ENCODE measurements around the gene RGR.

RGR gene

DNA sequence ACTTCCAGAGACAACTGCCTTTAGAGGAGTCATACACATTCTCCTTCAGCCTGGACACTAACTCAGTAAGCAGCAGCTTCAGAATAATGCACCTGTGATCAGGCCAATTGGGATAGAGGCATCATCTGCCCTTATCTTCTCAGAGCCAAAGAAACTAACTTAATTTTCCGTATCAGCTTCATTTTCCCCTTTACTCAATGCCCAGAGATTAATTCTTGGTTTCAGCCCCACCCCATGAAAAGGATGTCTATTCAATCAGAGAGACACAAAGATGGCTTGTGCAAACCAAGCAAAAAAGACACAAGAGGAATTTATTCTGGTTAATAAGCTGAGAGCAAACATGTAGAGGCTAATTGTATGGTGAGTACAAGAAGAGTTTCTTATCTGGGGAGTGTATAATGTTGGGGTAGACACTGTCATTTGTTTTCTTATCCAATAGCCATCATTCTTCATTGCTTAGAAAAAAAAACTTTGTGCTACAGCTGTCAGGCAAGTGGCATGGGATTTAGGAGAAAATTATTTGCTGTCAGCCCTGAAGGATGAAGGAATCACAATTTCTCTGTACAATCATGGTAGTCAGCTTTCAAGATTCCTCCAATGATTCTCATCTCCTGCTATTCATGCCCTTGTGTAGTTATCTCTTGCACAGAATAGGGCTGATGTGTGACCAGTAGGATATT lies 44.8 kb downstream of the RGR start:
- FAIRE-seq = no peak
- no peak for DNase-seq (ENCODE audit: insufficient read length, low spot score)
- no peak for TF ChIP-seq POLR2A (IDR thresholded peaks at IDR 0.05; ENCODE audit: low read depth, low read length)
- TF ChIP-seq SPI1 (IDR thresholded peaks at IDR 0.05; ENCODE audit: low read depth, low read length) = no peak
- TF ChIP-seq PAX5 (IDR thresholded peaks at IDR 0.05; ENCODE audit: insufficient read depth, low read length, severe bottlenecking) = no peak
- no peak for TF ChIP-seq POLR2AphosphoS5 (IDR thresholded peaks at IDR 0.05; ENCODE audit: low read depth, low read length)

- DNase-seq (ENCODE audit: insufficient read length, low spot score) (no peak), FAIRE-seq (no peak)
- no peak for TF ChIP-seq POLR2A (IDR thresholded peaks at IDR 0.05; ENCODE audit: low read depth, low read length)
- no peak for TF ChIP-seq SPI1 (IDR thresholded peaks at IDR 0.05; ENCODE audit: low read depth, low read length)
- no peak for TF ChIP-seq POU2F2 (IDR thresholded peaks at IDR 0.05; ENCODE audit: low read depth, low read length)
- TF ChIP-seq PAX5 (IDR thresholded peaks at IDR 0.05; ENCODE audit: insufficient read depth, low read length, severe bottlenecking) = no peak
- TF ChIP-seq TAF1 (IDR thresholded peaks at IDR 0.05; ENCODE audit: low read depth, low read length) = no peak
- TF ChIP-seq POLR2AphosphoS5 (IDR thresholded peaks at IDR 0.05; ENCODE audit: low read depth, low read length) = no peak
These were observed 45.4 kb downstream of the RGR start for GRCh38 chr10:84290235-84290634.

DNA sequence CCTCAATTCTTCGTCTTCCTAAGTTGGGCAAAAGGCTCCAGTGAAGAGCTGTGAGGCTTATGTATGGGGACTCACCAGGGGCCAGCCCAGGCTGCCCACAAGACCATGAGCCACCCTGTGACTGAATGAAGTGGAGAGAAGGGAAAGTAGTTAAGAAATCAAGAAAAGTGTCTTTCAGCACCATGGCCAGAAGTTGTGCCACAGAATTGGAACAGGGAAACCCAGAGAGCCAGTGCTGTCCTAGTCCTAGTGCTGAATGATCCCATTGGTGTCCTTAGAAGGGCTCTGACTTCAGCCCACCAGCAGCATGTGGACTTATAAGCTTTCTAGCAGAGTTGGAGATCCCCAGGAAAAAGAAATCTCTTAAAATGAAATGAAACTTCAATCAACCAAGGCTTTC lies 46.5 kb downstream of the RGR start:
- no peak for TF ChIP-seq POLR2A (IDR thresholded peaks at IDR 0.05; ENCODE audit: low read depth, low read length)
- TF ChIP-seq TAF1 (IDR thresholded peaks at IDR 0.05; ENCODE audit: low read depth, low read length) = no peak
- TF ChIP-seq PAX5 (IDR thresholded peaks at IDR 0.05; ENCODE audit: insufficient read depth, low read length, severe bottlenecking) = no peak
- no peak for TF ChIP-seq SPI1 (IDR thresholded peaks at IDR 0.05; ENCODE audit: low read depth, low read length)
- TF ChIP-seq POU2F2 (IDR thresholded peaks at IDR 0.05; ENCODE audit: low read depth, low read length) = no peak
- TF ChIP-seq POLR2AphosphoS5 (IDR thresholded peaks at IDR 0.05; ENCODE audit: low read depth, low read length) = no peak
- DNase-seq (ENCODE audit: insufficient read length, low spot score) (no peak), FAIRE-seq (no peak)

DNA sequence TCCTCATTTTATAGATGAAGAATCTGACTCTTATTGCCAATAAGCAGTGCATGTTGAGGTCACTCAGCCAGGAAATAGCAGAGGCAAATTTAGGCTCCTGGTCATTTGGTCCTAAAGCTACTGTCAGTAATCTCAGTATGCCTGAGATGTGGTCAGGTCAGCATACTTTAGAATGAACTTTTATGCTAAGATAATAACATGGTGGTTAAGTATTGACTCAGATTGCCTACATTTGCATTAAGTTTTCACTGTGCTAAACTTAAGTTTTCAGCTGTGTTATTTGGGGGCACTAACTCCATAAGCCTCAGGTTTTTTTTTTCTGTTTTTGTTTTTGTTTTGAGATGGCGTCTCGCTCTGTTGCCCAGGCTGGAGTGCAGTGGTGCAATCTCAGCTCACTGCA lies 47.6 kb downstream of the RGR start:
- DNase-seq (ENCODE audit: insufficient read length, low spot score) = no peak
- TF ChIP-seq POLR2AphosphoS5 (IDR thresholded peaks at IDR 0.05; ENCODE audit: low read depth, low read length) = no peak
- no peak for TF ChIP-seq SPI1 (IDR thresholded peaks at IDR 0.05; ENCODE audit: low read depth, low read length)
- TF ChIP-seq PAX5 (IDR thresholded peaks at IDR 0.05; ENCODE audit: insufficient read depth, low read length, severe bottlenecking) = no peak
- no peak for TF ChIP-seq POLR2A (IDR thresholded peaks at IDR 0.05; ENCODE audit: low read depth, low read length)
- 0 out of 2 replicates have a peak, but pooled peaks have one; percentile 20 for TF ChIP-seq POU2F2 (IDR thresholded peaks at IDR 0.05; ENCODE audit: low read depth, low read length)
- no peak for TF ChIP-seq TAF1 (IDR thresholded peaks at IDR 0.05; ENCODE audit: low read depth, low read length)
- peak; percentile 52 for FAIRE-seq

- TF ChIP-seq POLR2AphosphoS5 (IDR thresholded peaks at IDR 0.05; ENCODE audit: low read depth, low read length) = no peak
- no peak for TF ChIP-seq POLR2A (IDR thresholded peaks at IDR 0.05; ENCODE audit: low read depth, low read length)
- no peak for TF ChIP-seq SPI1 (IDR thresholded peaks at IDR 0.05; ENCODE audit: low read depth, low read length)
- no peak for TF ChIP-seq PAX5 (IDR thresholded peaks at IDR 0.05; ENCODE audit: insufficient read depth, low read length, severe bottlenecking)
- no peak for TF ChIP-seq TAF1 (IDR thresholded peaks at IDR 0.05; ENCODE audit: low read depth, low read length)
- TF ChIP-seq POU2F2 (IDR thresholded peaks at IDR 0.05; ENCODE audit: low read depth, low read length) = no peak
- no peak for FAIRE-seq
- no peak for DNase-seq (ENCODE audit: insufficient read length, low spot score)
These were observed 48.3 kb downstream of the RGR start for GRCh38 chr10:84293171-84293570.

DNA sequence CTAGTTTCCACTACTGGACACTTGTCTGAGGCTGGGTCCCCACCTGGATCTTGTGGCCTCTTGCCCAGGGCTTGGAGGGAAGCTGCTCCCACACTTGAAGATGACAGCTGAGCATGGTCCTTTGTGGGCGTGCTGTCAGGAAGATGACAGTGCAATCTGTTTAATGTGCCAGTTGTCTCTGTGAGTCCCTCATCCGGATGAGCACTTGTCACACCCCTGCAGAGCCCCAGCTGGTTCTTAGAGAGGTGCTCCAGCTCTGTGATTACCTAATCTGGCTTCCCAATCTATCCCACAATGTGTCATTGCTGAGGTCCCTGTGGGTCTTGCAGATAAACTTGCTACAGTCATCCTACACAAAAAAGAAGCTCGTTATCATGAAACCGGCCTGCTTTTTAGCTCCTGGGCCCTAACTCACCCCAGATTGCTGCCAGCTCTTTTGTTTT lies 48.7 kb downstream of the RGR start:
- DNase-seq (ENCODE audit: insufficient read length, low spot score) = no peak
- FAIRE-seq = no peak
- TF ChIP-seq TAF1 (IDR thresholded peaks at IDR 0.05; ENCODE audit: low read depth, low read length) (no peak), POLR2AphosphoS5 (IDR thresholded peaks at IDR 0.05; ENCODE audit: low read depth, low read length) (no peak), POU2F2 (IDR thresholded peaks at IDR 0.05; ENCODE audit: low read depth, low read length) (no peak), SPI1 (IDR thresholded peaks at IDR 0.05; ENCODE audit: low read depth, low read length) (no peak), POLR2A (IDR thresholded peaks at IDR 0.05; ENCODE audit: low read depth, low read length) (no peak), PAX5 (IDR thresholded peaks at IDR 0.05; ENCODE audit: insufficient read depth, low read length, severe bottlenecking) (no peak)

- no peak for TF ChIP-seq TAF1 (IDR thresholded peaks at IDR 0.05; ENCODE audit: low read depth, low read length)
- TF ChIP-seq SPI1 (IDR thresholded peaks at IDR 0.05; ENCODE audit: low read depth, low read length) = no peak
- TF ChIP-seq POU2F2 (IDR thresholded peaks at IDR 0.05; ENCODE audit: low read depth, low read length) = no peak
- no peak for TF ChIP-seq POLR2AphosphoS5 (IDR thresholded peaks at IDR 0.05; ENCODE audit: low read depth, low read length)
- TF ChIP-seq POLR2A (IDR thresholded peaks at IDR 0.05; ENCODE audit: low read depth, low read length) = no peak
- no peak for TF ChIP-seq PAX5 (IDR thresholded peaks at IDR 0.05; ENCODE audit: insufficient read depth, low read length, severe bottlenecking)
- peak; percentile 35 for FAIRE-seq
- no peak for DNase-seq (ENCODE audit: insufficient read length, low spot score)
These were observed 50.1 kb downstream of the RGR start for GRCh38 chr10:84294766-84295447.

DNA sequence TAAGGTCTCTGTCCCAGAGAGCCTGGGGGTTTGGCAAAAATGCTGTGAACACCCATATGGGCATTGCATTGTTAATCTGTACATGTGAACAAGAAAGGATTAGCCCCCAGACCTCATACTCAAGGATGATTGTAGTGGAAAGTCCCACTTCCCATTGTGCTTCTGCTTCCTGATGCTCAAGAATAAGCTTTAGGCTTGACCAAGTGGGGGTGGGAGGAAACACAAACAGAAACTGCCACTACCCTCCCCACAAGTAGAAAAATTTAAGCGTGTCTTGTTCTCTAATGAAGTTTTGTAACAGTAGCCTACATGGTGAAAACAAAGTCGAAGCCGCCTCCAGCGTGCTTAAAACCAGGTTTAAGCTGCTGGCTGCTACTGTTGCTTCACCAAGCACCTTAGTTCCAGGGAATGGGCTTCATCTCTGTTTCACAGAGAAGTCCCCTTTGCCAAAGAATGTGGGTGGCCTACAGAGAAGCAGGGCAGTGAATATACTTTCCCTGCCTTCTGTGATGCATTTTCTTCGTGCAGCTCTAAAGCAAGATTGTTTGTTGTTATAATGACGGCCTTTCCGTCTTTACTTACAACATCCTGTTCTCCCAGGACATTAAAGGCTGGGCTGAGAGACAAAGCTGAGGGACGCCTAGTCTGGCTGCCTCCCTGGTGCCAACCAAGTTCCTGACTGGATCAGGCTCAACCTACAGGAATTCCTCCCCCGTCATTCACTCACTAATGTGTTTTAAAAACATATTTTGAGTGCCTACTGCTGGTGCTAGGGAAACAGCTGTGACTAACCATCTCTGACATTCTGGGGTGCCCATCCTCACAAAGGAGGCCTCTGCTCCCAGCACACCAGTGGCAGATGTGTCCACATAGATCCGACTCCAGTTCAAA lies 51.5 kb downstream of the RGR start:
- no peak for FAIRE-seq
- TF ChIP-seq POU2F2 (IDR thresholded peaks at IDR 0.05; ENCODE audit: low read depth, low read length) (no peak), POLR2A (IDR thresholded peaks at IDR 0.05; ENCODE audit: low read depth, low read length) (no peak), PAX5 (IDR thresholded peaks at IDR 0.05; ENCODE audit: insufficient read depth, low read length, severe bottlenecking) (no peak), POLR2AphosphoS5 (IDR thresholded peaks at IDR 0.05; ENCODE audit: low read depth, low read length) (no peak), SPI1 (IDR thresholded peaks at IDR 0.05; ENCODE audit: low read depth, low read length) (peak; percentile 6; the same call in 1 of the 2 replicates)
- no peak for DNase-seq (ENCODE audit: insufficient read length, low spot score)

DNA sequence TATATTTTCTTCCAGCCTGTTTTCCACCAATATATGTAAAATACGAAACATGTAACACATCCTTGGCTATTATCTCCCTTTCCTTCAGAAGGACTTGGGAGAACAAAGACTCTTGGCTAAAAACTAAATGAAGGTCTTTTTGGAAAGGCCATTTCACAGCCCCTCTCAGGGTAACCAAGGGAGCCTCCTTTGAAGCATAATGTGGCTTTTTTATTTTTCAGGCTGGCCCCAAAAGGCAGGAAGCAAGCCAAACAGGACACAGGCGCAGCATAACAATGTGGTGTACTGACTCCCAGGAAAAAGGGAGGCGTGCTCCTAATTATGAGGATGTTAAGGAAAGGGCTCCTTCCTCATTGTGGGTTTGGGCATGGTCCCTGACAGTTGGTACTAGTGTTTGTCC lies 53.2 kb downstream of the RGR start:
- DNase-seq (ENCODE audit: insufficient read length, low spot score) = no peak
- FAIRE-seq = no peak
- TF ChIP-seq POU2F2 (IDR thresholded peaks at IDR 0.05; ENCODE audit: low read depth, low read length) (no peak), SPI1 (IDR thresholded peaks at IDR 0.05; ENCODE audit: low read depth, low read length) (no peak), POLR2A (IDR thresholded peaks at IDR 0.05; ENCODE audit: low read depth, low read length) (no peak), PAX5 (IDR thresholded peaks at IDR 0.05; ENCODE audit: insufficient read depth, low read length, severe bottlenecking) (no peak), POLR2AphosphoS5 (IDR thresholded peaks at IDR 0.05; ENCODE audit: low read depth, low read length) (no peak), TAF1 (IDR thresholded peaks at IDR 0.05; ENCODE audit: low read depth, low read length) (no peak)

All from GM12891 (cell line).